Heart right ventricle (tissue), 16 donors: ENCODE results near the gene OS9. TPM values are rescaled to one million over a fixed set of nuclear protein-coding genes. Genes with fewer than 3 reads are reported as not detected.

Source experiments
- ATAC-seq, 8 donors: fragments of 200-7000 bp; cut with Tn5 transposase; one replicate each; pipeline ENCODE4 v1.9.1; 2020; ENCODE audit warnings: mild to moderate bottlenecking in 8 of 8, moderate library complexity in 8 of 8, moderate number of reproducible peaks in 1 of 8
- DNase-seq, 2 donors: peaks; one replicate each; pipeline ENCODE4 v3.0.0-alpha.2; 2020
- H3K27ac ChIP-seq, 10 donors: fragments of 200-600 bp; sonication (generic) in 2 of 10; one replicate each; pipeline versions ENCODE4 v1.5.0 to v1.8.0; 2020 to 2022; ENCODE audit warnings: mild to moderate bottlenecking in 3 of 10
- H3K27me3 ChIP-seq, 7 donors: fragments of 200-600 bp; one replicate each; pipeline ENCODE4 v1.8.0; 2021 to 2022; ENCODE audit warnings: mild to moderate bottlenecking in 2 of 7
- H3K36me3 ChIP-seq, 9 donors: fragments of 200-600 bp; sonication (generic) in 1 of 9; one replicate each; pipeline versions ENCODE4 v1.5.0 to v1.8.0; 2020 to 2022; ENCODE audit warnings: mild to moderate bottlenecking in 2 of 9
- H3K4me1 ChIP-seq, 9 donors: fragments of 200-600 bp; sonication (generic) in 1 of 9; one replicate each; pipeline versions ENCODE4 v1.5.0 to v1.8.0; 2020 to 2022; ENCODE audit warnings: mild to moderate bottlenecking in 4 of 9
- H3K4me3 ChIP-seq, 10 donors: fragments of 200-600 bp; sonication (generic) in 2 of 10; one replicate each; pipeline versions ENCODE4 v1.5.0 to v1.8.0; 2020 to 2022; ENCODE audit warnings: mild to moderate bottlenecking in 7 of 10, moderate library complexity in 2 of 10
- H3K9me3 ChIP-seq, 11 donors: fragments of 200-600 bp in 10 of 11; sonication (generic) in 2 of 11; one replicate each; pipeline versions ENCODE4 v1.5.0 to v1.8.0; 2013 to 2022; ENCODE audit warnings: mild to moderate bottlenecking in 2 of 11, control low read depth in 1 of 11, moderate library complexity in 1 of 11
- CTCF ChIP-seq, 9 donors: fragments of 200-600 bp; sonication (generic) in 2 of 9; IDR thresholded peaks; one replicate each; pipeline versions ENCODE4 v1.5.0 to v1.8.0; 2021 to 2022; ENCODE audit warnings: antibody characterized with exemption in 9 of 9, mild to moderate bottlenecking in 5 of 9, moderate library complexity in 1 of 9
- WGBS, 2 donors: extraction: QIAGEN DNeasy Blood & Tissue Kit; methylation state at CpG; one replicate each; pipeline ENCODE4 v1.1.7; 2013; ENCODE audit warnings: inconsistent platforms in 1 of 2; 5-methylcytosine and 5-hydroxymethylcytosine counted together
- intact Hi-C, 10 donors: fragments of 100-400 bp; cut with DNase I; formaldehyde crosslinking; loops; one replicate each; pipeline versions ENCODE4 v1.11.1 to v1.14.2; 2022
- polyA plus RNA-seq, 2 donors: library from polyadenylated mRNA; stranded (reverse); fragments of 200-250 nt; gene quantifications; one replicate each; pipeline ENCODE4 v1.2.3, GENCODE V29; 2013
- total RNA-seq, 10 donors: library from RNA; stranded (reverse); fragmentation: NEBNext Ultra II Directional in 3 of 10; extraction: Animal tissue kit (Norgen Biotek cat#: 25700) in 3 of 10; gene quantifications; one replicate each; pipeline versions ENCODE4 v1.2.1 to v1.2.4, GENCODE V29; 2021 to 2023
- donor health status: Arrhythmogenic right ventricular cardiomyopathy.
- donor health status: ischemic (EF 13 %, LVEDD 7.1; RV severe dilation, severe dysfunction).
- donor health status: healthy with polysubstance abuse.
- donor health status: DM: no; HTN: yes; CAD: no.
- donor health status: DM: no; HTN: no; CAD: no.
- donor health status: ischemic (EF 25% LVEDD 6.9; RV normal size, moderate dysfunction).
- donor health status: ischemic (EF 25% LVEDD 5.7; RV mildly dilated, moderate dysfunction).
- donor health status: healthy.
- donor health status: DM: yes; HTN: yes; CAD: no.
- donor health status: Ischemic cardiomyopathy.
- donor health status: ischemic (EF 35%, LVEDD 5.7; RV mildly dilated, moderate dysfunction).
- donor health status: nonischemic (EF 11% LVEDD 7.7; RV severe dilation, severe dysfunction).
- donor health status: DM: yes; HTN: yes; CAD: no.
- donor health status: PGD.
- donor health status: ischemic (EF 29% LVEDD 5.4; RV normal size, mild dysfunction).
- donor health status: nonischemic (EF 23%, LVEDD 6.1; RV moderate dilation, normal function).

The OS9 gene
- total and polyA plus RNA-seq, 12 donors, result 84.9 to 181 (median 113) TPM

- Histone ChIP-seq H3K27me3 (peaks cover 0 to 11% (median 5%) of the 10 kb centered on the region in 7 donors), H3K27ac (no peak overlapping the region), H3K4me1 (no peaks in the 10 kb centered on the region), H3K4me3 (no peak overlapping the region), H3K9me3 (peaks cover 0 to 17% (median 6%) of the 10 kb centered on the region in 11 donors), H3K36me3 (no peaks in the 10 kb centered on the region)
- DNase-seq (no peak), ATAC-seq (no peak)
- TF ChIP-seq CTCF (IDR thresholded peaks at IDR 0.05), result no peak
- intact Hi-C loops, result no loop called here
Observed at GRCh38 chr12:57679697-57680096, 14.2 kb upstream of the OS9 start.

- TF ChIP-seq CTCF (IDR thresholded peaks at IDR 0.05), result no peak
- Histone ChIP-seq H3K27ac (no peak overlapping the region), H3K27me3 (peaks cover 0 to 52% (median 35%) of the 10 kb centered on the region in 7 donors), H3K9me3 (peaks cover 0 to 5% (median 0%) of the 10 kb centered on the region in 11 donors), H3K4me3 (no peak overlapping the region), H3K4me1 (no peaks in the 10 kb centered on the region), H3K36me3 (no peaks in the 10 kb centered on the region)
- intact Hi-C loops, result no loop called here
- ATAC-seq (no peak), DNase-seq (no peak)
- 74 to 79% methylated on average over 4 of the region's 4 CpGs for WGBS, 2 donors
Observed at GRCh38 chr12:57687862-57688261, 6.1 kb upstream of the OS9 start.

DNA sequence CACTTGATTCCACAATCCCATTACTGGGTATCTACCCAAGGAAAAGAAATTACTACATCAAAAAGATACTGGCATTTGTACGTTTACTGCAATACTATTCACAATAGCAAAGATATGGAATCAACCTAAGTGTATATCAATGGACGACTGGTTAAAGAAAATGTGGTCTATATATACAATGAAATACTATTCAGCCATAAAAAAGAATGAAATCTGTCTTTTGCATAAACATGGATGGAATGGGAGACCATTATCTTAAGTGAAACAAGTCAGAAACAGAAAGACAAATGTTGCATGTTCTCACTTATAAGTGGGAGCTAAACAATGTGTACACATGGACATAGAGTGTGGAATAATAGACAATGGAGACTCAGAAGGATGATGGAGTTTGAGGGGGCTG, 5.0 kb upstream of the OS9 start:
- no peaks in the 10 kb centered on the region for H3K36me3 ChIP-seq
- no peak overlapping the region for H3K27ac ChIP-seq
- H3K9me3 ChIP-seq, result peaks cover 0 to 5% (median 0%) of the 10 kb centered on the region in 11 donors
- H3K27me3 ChIP-seq, result peaks cover 0 to 52% (median 33%) of the 10 kb centered on the region in 7 donors
- 51 to 64% methylated on average over 2 of the region's 2 CpGs for WGBS, 2 donors
- ATAC-seq (no peak), DNase-seq (no peak)
- no peak overlapping the region for H3K4me3 ChIP-seq
- intact Hi-C loops, result no loop called here
- TF ChIP-seq CTCF (IDR thresholded peaks at IDR 0.05), result no peak
- peaks cover 0 to 5% (median 0%) of the 10 kb centered on the region in 9 donors for H3K4me1 ChIP-seq

DNA sequence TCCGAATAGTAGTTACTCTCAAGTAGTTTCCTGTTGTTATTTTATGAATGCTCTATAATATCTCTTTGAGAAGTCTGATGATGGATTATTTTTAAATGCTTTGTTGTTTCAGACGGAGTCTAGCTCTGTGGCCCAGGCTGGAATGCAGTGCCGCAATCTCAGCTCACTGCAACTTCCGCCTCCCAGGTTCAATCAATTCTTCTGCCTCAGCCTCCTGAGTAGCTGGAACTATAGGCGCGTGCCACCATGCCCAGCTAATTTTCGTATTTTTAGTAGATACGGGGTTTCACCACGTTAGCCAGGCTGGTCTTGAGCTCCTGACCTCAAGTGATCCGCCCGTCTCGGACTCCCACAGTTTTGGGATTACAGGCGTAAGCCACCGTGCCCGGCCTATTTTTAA, 1.4 kb upstream of the OS9 start:
- H3K36me3 ChIP-seq, result peaks cover 0 to 22% (median 9%) of the 10 kb centered on the region in 9 donors
- H3K27me3 ChIP-seq, result peaks cover 0 to 21% (median 7%) of the 10 kb centered on the region in 7 donors
- no peak for TF ChIP-seq CTCF (IDR thresholded peaks at IDR 0.05)
- H3K27ac ChIP-seq, result no peak overlapping the region
- ATAC-seq (no peak), DNase-seq (no peak)
- H3K4me3 ChIP-seq, result no peak overlapping the region
- peaks cover 0 to 5% (median 0%) of the 10 kb centered on the region in 11 donors for H3K9me3 ChIP-seq
- intact Hi-C loops, result no loop called here
- WGBS, 2 donors, result 90 to 91% methylated on average over 15 of the region's 15 CpGs
- H3K4me1 ChIP-seq, result peaks cover 0 to 21% (median 12%) of the 10 kb centered on the region in 9 donors
